GM21360 (cell line): ENCODE measurements around the gene KANSL1.

ENCODE experiments used
- ATAC-seq: cut with Tn5 transposase; IDR thresholded peaks from one replicate; pipeline ENCODE4 v1.9.1; 2021; ENCODE audit warnings: mild to moderate bottlenecking, moderate library complexity; ENCODE audit not compliant: unreplicated experiment

The KANSL1 gene

DNA sequence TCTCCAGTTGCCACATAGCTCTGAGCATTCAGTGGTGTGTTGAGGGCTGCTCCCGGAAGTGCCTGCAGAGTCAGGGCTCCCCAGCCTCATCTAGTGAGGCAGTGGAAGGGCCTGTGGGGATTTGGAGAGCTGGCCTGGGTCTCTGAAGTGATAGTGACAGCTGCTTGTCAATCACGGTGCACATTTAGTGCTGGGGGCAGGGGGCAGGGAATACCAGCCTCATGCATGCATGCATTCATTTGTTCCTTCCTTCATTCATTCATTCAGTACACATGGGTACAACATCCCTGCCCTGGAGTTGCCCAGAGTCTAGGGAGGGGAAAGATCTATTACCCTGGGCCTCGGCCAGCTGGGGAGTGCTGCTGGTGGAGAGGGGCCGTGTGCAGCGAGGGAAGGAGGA lies 205.5 kb downstream of the KANSL1 start:
- no peak for ATAC-seq

DNA sequence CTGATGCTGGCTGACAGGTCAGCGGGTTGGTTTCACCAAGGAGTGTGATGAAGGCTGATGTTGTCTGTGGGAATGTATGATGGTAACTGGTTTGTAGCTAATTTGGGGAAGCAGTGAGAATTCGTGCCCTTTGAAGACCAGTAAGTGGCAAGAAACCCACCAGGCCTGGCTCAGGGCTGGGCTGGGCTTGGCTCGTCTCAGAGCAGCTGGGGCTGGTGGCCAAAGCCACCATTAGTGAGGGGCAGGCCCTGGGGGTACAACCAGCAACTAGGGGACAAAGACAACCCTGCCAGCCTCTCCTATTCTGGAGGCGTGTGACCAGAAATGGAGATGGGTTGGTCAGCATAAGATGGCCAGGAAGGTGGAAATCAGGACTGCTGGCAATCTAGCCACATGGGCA lies 207.2 kb downstream of the KANSL1 start:
- no peak for ATAC-seq

DNA sequence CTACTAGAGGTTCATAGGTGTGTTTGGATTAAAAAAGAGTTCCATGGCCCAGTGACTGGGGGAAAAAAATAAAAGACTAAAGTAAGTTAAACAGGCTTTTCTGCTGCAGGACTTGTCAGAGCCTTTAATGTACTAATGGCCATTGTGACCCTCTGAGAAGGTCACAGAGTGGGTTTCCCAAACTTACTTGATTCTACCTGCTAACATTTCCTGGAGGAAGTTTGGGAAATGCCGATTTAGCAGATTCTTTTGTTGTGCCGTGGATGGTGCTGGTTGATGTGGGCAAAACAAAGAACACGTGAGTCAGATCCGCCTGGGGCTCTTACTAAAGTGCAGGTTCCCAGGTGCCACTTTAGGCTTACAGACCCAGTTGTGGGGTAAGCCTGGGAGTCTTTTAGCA lies 207.8 kb downstream of the KANSL1 start:
- no peak for ATAC-seq

DNA sequence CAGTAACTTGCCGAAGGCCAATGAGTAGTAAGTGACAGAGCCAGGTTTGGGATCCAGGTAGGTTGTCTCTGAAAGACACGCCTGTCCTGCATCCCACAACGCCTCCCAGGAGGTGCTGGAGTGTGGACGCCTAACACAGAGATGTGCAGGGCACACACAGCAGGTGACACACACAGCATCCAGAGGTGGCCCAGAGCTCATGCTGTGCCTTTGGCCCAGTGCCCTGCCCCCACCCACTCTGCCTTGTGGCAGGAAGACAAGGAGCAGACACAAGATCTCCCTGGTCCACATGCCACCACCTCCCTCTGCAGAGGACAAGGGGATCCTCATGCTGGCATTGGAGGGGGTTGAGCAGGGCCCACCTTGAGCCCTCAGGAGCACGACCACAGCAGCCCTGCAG lies 208.9 kb downstream of the KANSL1 start:
- ATAC-seq = no peak

DNA sequence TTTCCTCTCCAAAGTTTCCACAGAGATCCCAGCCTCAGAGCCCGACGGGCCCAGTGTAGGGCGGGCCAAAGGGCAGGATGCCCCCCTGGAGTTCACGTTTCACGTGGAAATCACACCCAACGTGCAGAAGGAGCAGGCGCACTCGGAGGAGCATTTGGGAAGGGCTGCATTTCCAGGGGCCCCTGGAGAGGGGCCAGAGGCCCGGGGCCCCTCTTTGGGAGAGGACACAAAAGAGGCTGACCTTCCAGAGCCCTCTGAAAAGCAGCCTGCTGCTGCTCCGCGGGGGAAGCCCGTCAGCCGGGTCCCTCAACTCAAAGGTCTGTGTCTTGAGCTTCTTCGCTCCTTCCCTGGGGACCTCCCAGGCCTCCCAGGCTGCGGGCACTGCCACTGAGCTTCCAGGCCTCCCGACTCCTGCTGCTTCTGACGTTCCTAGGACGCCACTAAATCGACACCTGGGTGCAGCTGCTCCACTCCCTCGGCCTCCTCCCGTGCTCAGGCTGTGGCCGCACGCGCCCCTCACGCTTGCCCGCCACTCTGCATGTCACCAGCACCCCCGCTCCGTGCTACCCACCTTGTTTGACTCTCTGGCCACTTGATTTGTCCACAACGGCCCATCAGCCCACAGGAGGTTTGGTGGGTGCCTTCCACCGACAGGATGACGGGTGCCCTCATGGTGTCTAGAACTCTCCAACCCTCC lies 209.5 kb downstream of the KANSL1 start:
- no peak for ATAC-seq

DNA sequence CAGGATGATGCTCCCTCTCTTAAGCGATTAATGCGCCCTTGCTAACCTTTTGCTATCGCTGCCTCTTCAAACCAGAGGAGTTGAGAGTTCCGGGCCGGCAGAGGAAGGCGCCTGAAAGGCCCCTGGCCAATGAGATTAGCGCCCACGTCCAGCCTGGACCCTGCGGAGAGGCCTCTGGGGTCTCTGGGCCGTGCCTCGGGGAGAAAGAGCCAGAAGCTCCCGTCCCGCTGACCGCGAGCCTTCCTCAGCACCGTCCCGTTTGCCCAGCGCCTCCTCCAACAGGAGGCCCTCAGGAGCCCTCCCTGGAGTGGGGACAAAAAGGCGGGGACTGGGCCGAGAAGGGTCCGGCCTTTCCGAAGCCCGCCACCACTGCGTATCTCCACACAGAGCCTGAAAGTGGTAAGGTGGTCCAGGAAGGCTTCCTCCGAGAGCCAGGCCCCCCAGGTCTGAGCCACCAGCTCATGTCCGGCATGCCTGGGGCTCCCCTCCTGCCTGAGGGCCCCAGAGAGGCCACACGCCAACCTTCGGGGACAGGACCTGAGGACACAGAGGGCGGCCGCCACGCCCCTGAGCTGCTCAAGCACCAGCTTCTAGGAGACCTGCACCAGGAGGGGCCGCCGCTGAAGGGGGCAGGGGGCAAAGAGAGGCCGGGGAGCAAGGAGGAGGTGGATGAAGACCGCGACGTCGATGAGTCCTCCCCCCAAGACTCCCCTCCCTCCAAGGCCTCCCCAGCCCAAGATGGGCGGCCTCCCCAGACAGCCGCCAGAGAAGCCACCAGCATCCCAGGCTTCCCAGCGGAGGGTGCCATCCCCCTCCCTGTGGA lies 210.2 kb downstream of the KANSL1 start:
- ATAC-seq = no peak

DNA sequence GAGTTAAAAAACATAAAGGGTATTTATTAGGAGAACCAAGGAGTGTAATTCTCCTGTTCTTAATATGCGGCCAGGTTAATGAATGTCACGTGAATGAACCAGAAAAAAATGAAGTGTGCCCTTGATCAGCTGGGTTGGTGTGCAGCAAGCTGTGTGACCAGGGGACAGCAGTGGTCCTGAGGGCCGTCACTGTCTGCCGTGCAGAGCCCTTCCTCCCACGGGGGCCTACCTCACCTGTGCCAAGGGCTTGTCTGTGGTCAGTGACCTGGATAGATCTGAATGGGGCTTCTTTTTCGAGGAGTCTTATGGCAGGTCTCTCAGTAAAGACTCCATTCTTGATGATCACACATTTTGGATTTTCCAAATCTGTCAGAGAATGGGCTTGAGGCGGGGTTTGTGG lies 211.9 kb downstream of the KANSL1 start:
- ATAC-seq = no peak

DNA sequence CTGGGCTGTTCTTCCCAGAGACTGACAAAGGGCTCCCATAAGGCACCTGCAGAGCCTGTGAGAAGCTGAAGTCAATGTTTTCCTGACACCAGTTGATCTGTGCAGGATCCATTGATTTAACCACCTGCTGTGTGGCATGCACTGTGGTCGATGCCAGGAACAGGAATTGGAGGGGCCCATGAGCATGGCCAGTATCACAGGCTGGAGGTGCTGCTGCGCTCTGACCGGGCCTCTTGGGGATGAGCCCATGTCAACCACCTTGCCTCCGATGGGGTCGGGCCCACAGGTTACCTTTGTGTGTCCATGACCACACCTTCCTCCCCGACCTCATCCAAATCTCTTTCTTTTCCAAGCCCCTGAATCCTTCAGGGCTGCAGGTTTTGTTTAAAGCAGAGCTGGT lies 212.4 kb downstream of the KANSL1 start:
- no peak for ATAC-seq
